GM18519 (cell line): ENCODE results near the gene FLNC.

ENCODE experiments used
- ATAC-seq: cut with Tn5 transposase; IDR thresholded peaks from one replicate; pipeline ENCODE4 v1.9.1; 2021; ENCODE audit warnings: mild to moderate bottlenecking, moderate library complexity; ENCODE audit not compliant: unreplicated experiment, low FRiP score

The FLNC gene

DNA sequence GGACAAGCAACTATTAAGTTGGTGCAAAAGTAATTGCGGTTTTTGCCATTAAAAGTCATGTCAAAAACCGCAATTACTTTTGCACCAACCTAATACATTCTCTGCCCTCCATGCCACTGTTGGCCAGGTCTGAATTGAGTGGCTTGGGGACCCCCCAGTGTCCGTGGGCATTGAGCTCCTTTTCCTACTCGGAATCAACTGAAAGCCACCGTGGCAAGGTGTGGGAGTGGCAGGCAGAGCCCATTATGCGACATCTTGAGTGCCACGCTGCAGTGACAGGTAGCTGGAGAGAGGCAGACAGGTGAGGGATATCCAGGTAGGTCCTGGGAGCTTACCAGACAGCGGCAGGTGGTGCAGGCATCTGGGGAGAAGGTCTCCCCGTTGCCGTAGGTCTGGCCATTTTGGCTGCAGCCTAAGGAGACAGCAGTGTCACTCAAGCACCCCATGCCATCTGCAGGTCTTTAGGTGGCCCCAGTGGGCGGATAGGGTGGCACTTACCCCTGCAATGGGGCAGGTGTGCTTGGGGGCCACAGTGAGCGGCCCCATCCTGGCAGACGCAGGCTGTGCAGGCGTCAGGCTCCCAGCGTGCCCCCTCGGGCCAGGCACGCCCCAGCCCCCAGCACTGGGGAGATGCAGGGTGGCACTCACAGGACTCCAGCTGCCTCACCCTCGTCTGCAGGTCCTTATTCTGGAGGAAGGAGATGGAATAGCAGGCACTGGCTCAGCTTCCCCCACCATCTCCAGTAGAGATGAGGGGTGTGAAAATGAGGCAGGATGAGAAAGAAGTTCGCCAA lies 76.8 kb downstream of the FLNC start:
- no peak for ATAC-seq
